GM12872 (cell line): Measurements from ENCODE around the gene EDDM3A.

Experiments
- TF ChIP-seq, protein P1 (sequence below): IDR thresholded peaks from 3 replicates; pipeline ENCODE4 v1.5.1; 2011; ENCODE audit warnings: low read depth, mild to moderate bottlenecking, low read length, moderate library complexity; ENCODE audit not compliant: insufficient read depth

The EDDM3A gene

DNA sequence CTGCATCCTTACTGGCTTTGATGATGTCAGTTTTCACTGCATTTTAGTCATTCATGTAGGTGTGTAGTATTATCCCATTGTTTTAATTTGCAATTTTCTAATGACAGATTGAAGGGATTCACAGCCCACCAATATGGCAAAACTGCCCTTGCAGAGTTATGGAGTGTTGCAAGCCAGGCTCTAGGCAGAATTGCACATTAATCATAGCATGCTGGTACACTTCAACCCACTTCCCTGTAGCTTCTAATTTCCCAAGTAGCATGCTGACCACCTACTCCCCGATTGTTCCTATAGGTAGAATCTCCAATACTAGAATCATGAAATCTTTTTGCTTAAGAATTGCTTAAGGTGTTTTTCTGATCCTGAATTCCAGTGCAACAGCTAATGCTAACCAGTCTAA lies 30.2 kb downstream of the EDDM3A start:
- TF ChIP-seq, protein P1, sequence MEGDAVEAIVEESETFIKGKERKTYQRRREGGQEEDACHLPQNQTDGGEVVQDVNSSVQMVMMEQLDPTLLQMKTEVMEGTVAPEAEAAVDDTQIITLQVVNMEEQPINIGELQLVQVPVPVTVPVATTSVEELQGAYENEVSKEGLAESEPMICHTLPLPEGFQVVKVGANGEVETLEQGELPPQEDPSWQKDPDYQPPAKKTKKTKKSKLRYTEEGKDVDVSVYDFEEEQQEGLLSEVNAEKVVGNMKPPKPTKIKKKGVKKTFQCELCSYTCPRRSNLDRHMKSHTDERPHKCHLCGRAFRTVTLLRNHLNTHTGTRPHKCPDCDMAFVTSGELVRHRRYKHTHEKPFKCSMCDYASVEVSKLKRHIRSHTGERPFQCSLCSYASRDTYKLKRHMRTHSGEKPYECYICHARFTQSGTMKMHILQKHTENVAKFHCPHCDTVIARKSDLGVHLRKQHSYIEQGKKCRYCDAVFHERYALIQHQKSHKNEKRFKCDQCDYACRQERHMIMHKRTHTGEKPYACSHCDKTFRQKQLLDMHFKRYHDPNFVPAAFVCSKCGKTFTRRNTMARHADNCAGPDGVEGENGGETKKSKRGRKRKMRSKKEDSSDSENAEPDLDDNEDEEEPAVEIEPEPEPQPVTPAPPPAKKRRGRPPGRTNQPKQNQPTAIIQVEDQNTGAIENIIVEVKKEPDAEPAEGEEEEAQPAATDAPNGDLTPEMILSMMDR = no peak

DNA sequence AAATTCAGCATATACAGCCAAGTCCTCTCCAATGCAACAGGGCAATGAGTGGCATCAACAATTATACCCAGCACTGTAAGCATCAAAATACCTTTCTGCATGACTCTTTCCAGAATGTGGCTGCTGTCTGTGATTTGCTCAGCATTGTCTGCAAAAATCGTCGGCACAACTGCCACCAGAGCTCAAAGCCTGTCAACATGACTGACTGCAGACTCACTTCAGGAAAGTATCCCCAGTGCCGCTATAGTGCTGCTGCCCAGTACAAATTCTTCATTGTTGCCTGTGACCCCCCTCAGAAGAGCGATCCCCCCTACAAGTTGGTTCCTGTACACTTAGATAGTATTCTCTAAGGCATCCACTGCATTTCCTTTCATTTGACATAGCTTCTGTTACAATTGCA lies 36.1 kb downstream of the EDDM3A start:
- TF ChIP-seq, protein P1 = no peak

DNA sequence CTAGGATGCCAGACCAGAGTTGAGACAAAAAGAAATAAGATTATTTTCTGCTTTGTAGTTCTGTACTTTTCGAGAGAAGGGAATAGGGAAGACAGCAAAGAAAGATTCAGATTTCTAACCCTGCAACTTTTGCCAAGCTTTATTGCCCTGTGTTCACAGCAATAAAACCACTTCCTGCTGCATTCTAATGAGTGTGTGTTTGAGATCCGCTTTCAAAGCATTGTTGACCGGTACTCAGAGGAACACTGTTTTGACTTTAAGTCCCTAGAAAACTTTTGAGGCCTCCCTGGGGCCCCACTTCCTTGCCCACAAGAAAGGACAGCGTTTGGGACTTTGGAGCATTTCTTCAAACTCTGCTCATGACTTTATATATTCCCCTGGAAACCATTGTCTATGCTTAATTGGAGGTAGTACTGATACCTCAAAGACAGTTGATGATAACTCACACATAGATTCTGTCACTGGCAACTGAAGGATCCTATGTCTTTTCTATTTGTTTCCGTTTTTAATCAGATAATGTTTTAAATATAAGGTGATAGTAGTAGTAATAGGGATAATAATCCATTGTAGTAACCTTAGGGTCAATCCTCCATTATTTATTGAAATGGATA lies 36.7 kb downstream of the EDDM3A start:
- TF ChIP-seq, protein P1 = no peak

DNA sequence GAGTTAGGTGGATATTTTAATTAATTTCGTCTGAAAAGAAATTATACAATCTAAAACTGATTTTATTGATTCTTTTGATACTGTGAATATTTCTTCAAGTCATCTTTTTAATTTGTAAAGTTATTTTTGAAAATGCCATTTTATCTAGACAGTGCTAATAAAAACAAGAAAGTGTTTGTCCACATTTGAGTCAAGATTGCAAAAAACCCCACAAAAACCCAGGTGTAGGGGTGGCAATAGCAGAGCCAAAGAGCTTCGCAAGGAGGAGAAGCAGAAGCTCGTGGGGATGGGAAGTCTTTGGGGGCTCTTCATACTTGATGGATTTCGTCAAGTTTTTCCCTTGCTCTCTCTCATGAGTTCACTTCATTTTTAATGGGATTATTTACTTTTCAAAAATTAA lies 41.3 kb downstream of the EDDM3A start:
- TF ChIP-seq, protein P1 = no peak

DNA sequence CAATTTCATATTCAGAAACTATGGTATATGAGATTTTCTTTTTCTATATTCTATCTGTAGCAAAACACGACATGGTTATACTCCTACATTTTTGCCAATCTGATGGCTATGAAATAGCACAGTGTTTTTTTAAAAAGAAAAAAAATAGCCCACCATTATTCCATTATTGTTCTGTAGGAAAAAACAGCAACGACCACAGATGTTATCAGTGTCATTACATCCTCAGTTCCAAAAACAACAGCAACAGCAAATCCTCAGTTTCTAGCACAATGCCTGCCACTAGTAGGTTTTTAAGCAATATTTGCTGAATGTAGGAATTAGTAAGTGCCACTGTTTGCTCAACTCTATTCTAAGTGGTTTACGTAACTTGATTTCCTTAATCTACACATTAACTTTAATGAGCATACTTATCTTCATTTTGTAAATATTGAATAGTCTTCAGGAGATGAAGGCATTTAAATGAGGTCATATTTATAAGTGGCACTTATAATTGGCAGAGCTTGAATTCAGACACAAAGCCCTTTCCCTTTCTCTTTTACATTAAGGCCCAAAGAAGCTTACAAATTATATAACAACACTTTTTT lies 43.6 kb downstream of the EDDM3A start:
- TF ChIP-seq, protein P1 = no peak

DNA sequence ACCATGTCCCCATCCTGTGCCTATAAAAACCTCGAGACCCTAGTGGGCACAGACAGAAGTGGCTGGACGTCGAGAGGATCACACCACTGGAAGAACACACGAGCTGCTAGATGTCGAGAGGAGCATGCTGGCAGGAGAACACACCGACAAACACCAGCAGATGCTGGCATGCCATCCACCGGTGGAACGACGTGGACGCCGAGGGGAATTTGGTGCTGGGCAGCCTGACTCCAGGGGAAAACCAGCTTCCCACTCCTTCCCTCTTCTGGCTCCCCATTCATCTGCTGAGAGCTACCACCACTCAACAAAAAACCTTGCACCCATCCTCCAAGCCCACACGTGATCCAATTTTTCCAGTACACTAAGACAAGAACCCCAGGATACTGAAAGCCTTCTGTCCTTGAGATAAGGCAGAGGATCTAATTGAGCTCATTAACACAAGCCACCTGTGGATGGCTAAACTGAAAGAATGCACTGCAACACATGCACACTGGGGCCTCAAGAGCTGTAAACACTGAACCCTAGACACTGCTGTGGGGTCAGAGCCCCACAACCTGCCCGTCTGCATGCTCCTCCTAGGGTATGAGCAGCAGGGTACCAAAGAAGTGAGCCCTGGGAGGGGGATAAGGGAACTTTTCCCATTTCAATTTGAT lies 44.9 kb downstream of the EDDM3A start:
- TF ChIP-seq, protein P1 = no peak

DNA sequence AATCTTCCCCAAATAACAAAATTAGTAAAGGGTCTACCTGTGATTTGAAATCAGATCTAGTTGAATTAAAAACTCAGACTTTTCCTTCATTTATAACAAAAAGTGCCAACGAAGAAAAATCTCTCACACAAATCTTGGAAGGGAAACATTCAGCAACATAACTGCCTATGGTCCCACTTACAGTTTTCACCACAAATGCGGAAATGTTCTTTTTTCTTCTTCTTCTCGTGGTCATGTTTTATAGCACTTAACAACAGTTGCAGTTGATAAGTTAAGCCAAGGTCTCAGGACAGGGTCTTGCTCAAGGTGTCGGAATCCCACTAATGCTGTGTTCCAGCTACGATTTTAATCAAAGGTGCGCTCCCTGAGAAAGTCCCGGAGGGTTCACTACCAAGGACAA lies 45.5 kb downstream of the EDDM3A start:
- TF ChIP-seq, protein P1 = no peak
